ENCODE measurements around the gene SNRPA1. TPM values are rescaled to one million over a fixed set of nuclear protein-coding genes. Genes with fewer than 3 reads are reported as not detected.

The SNRPA1 gene
- total and polyA plus RNA-seq, 2 of the 13 experiments (the other 11 are each of a cell fraction or from before 2014, with no cell fraction given), result 41.2 to 108 TPM

DNA sequence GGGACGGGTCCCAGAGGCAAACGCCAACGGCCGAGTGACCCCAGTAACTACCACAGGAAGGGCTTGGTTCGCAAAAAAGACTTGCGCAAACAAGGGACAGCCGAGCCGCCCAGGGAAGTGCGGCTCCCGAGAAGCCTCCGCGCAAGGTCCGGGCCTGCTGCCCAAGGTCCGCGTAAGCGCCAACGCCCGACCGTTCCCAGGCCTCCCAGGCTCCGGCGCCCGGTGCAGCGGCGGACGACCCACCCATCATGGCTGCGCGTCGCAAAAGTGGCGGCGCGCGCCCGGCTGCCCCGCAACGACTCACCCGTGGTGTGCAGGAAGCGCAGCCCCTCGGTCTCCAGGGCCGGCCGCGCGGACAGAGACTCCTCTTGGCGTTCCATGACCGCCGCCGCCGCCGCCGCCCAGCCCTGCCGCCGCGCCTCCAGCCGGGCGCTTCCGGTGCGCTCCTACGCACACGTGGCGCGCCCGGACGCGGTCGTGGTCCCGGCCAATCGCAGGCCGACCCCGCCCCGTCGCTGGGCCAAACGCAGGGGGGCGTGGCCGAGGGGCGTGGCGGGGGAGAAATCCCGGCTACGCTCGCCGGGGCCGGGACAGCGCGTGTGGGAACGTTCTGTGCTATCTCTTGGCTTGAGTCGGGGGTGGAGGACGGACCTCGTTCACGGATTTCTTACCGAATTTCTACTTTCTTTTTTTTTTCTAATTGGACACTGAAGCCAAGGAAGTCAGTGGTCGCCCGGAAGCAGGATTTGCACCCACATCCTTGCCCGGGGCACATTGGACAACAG lies 17.8 kb downstream of the SNRPA1 start, which contains the start of gene SELENOS (continued):
- TF ChIP-seq, protein P1, sequence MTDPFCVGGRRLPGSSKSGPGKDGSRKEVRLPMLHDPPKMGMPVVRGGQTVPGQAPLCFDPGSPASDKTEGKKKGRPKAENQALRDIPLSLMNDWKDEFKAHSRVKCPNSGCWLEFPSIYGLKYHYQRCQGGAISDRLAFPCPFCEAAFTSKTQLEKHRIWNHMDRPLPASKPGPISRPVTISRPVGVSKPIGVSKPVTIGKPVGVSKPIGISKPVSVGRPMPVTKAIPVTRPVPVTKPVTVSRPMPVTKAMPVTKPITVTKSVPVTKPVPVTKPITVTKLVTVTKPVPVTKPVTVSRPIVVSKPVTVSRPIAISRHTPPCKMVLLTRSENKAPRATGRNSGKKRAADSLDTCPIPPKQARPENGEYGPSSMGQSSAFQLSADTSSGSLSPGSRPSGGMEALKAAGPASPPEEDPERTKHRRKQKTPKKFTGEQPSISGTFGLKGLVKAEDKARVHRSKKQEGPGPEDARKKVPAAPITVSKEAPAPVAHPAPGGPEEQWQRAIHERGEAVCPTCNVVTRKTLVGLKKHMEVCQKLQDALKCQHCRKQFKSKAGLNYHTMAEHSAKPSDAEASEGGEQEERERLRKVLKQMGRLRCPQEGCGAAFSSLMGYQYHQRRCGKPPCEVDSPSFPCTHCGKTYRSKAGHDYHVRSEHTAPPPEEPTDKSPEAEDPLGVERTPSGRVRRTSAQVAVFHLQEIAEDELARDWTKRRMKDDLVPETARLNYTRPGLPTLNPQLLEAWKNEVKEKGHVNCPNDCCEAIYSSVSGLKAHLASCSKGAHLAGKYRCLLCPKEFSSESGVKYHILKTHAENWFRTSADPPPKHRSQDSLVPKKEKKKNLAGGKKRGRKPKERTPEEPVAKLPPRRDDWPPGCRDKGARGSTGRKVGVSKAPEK (CRISPR knock-in tag; IDR thresholded peaks at IDR 0.05; ENCODE audit: borderline replicate concordance), result no peak
- no peak for TF ChIP-seq SRF (IDR thresholded peaks at IDR 0.05; ENCODE audit: low read depth, low read length)
- TF ChIP-seq, protein P2, sequence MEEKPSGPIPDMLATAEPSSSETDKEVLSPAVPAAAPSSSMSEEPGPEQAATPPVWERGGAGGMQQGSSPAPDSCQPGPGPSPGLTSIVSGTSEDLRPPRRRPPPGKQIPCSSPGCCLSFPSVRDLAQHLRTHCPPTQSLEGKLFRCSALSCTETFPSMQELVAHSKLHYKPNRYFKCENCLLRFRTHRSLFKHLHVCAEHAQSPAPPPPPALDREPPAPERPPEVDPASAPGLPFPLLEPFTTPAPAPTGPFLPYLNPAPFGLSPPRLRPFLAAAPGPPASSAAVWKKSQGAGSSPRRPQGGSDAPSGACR (CRISPR knock-in tag; IDR thresholded peaks at IDR 0.05), result no peak
- TF ChIP-seq ZNF562 (CRISPR knock-in tag; IDR thresholded peaks at IDR 0.05; ENCODE audit: borderline replicate concordance), result no peak
- TF ChIP-seq, protein P3, sequence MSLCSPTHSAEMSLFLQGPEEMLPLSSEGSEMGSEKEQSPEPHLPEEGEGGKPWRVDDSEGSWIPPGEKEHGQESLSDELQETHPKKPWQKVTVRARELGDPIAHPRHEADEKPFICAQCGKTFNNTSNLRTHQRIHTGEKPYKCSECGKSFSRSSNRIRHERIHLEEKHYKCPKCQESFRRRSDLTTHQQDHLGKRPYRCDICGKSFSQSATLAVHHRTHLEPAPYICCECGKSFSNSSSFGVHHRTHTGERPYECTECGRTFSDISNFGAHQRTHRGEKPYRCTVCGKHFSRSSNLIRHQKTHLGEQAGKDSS (CRISPR knock-in tag; IDR thresholded peaks at IDR 0.05; ENCODE audit: borderline replicate concordance, low read depth), result no peak
- TF ChIP-seq ISX (CRISPR knock-in tag; conservative IDR thresholded peaks at IDR 0.05), result peak; percentile 74; the same call in 1 of the 2 replicates
- TF ChIP-seq ZNF224 (CRISPR knock-in tag; IDR thresholded peaks at IDR 0.05), result no peak
- no peak for TF ChIP-seq CREM (IDR thresholded peaks at IDR 0.05)
- no peak for TF ChIP-seq CREM (CRISPR knock-in tag; IDR thresholded peaks at IDR 0.05)
- TF ChIP-seq BCL6 (CRISPR knock-in tag; IDR thresholded peaks at IDR 0.05), result no peak
- no peak for TF ChIP-seq MTF1 (CRISPR knock-in tag; IDR thresholded peaks at IDR 0.05)
- TF ChIP-seq ZNF792 (CRISPR knock-in tag; IDR thresholded peaks at IDR 0.05), result peak; percentile 14; the same call in 1 of the 2 replicates
- no peak for TF ChIP-seq CENPX (CRISPR knock-in tag; IDR thresholded peaks at IDR 0.05)
- no peak for TF ChIP-seq MTF2 (CRISPR knock-in tag; IDR thresholded peaks at IDR 0.05; ENCODE audit: borderline replicate concordance)
- peak; percentile 57; the same call in 1 of the 2 replicates for TF ChIP-seq GFI1 (CRISPR knock-in tag; IDR thresholded peaks at IDR 0.05; ENCODE audit: borderline replicate concordance)
- no peak for TF ChIP-seq ZNF639 (CRISPR knock-in tag; conservative IDR thresholded peaks at IDR 0.05)
- peak; percentile 85 for TF ChIP-seq HDAC1 (CRISPR knock-in tag; IDR thresholded peaks at IDR 0.05)
- no peak for TF ChIP-seq ZNF550 (CRISPR knock-in tag; IDR thresholded peaks at IDR 0.05; ENCODE audit: borderline replicate concordance)
- TF ChIP-seq, protein P4, sequence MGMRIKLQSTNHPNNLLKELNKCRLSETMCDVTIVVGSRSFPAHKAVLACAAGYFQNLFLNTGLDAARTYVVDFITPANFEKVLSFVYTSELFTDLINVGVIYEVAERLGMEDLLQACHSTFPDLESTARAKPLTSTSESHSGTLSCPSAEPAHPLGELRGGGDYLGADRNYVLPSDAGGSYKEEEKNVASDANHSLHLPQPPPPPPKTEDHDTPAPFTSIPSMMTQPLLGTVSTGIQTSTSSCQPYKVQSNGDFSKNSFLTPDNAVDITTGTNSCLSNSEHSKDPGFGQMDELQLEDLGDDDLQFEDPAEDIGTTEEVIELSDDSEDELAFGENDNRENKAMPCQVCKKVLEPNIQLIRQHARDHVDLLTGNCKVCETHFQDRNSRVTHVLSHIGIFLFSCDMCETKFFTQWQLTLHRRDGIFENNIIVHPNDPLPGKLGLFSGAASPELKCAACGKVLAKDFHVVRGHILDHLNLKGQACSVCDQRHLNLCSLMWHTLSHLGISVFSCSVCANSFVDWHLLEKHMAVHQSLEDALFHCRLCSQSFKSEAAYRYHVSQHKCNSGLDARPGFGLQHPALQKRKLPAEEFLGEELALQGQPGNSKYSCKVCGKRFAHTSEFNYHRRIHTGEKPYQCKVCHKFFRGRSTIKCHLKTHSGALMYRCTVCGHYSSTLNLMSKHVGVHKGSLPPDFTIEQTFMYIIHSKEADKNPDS (CRISPR knock-in tag; IDR thresholded peaks at IDR 0.05), result no peak
- TF ChIP-seq, protein P5, sequence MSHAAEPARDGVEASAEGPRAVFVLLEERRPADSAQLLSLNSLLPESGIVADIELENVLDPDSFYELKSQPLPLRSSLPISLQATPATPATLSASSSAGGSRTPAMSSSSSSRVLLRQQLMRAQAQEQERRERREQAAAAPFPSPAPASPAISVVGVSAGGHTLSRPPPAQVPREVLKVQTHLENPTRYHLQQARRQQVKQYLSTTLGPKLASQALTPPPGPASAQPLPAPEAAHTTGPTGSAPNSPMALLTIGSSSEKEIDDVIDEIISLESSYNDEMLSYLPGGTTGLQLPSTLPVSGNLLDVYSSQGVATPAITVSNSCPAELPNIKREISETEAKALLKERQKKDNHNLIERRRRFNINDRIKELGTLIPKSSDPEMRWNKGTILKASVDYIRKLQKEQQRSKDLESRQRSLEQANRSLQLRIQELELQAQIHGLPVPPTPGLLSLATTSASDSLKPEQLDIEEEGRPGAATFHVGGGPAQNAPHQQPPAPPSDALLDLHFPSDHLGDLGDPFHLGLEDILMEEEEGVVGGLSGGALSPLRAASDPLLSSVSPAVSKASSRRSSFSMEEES (CRISPR knock-in tag; IDR thresholded peaks at IDR 0.05), result 0 out of 2 replicates have a peak, but pooled peaks have one; percentile 13
- no peak for TF ChIP-seq MZF1 (CRISPR knock-in tag; IDR thresholded peaks at IDR 0.05; ENCODE audit: borderline replicate concordance)

All from HepG2 (cell line).